Kidney epithelial cell (primary cell): ENCODE data around the gene ULK4. TPM values are rescaled to one million over a fixed set of nuclear protein-coding genes. Genes with fewer than 3 reads are reported as not detected.
A peak's percentile ranks its signal among the peaks of the same experiment; 100 is the strongest.

Source experiments
- DNase-seq: peaks from one replicate; pipeline ENCODE4 v3.0.0-alpha.2; 2010; ENCODE audit warnings: low read depth
- H3K27me3 ChIP-seq: 2 replicates; pipeline ENCODE4 v1.6.0; 2011; ENCODE audit warnings: low read length; ENCODE audit not compliant: control insufficient read depth, insufficient read depth
- H3K36me3 ChIP-seq: 2 replicates; pipeline ENCODE4 v1.5.1; 2011; ENCODE audit warnings: low read length; ENCODE audit not compliant: control insufficient read depth, insufficient read depth
- H3K4me3 ChIP-seq: 2 replicates; pipeline ENCODE4 v1.5.1; 2011; ENCODE audit warnings: low read depth, mild to moderate bottlenecking, control low read depth, low read length
- CTCF ChIP-seq: IDR thresholded peaks from 2 replicates; pipeline ENCODE4 v1.5.1; 2011; ENCODE audit warnings: mild to moderate bottlenecking, moderate library complexity, low read length, control low read depth, inconsistent platforms; ENCODE audit not compliant: insufficient read depth, poor library complexity, severe bottlenecking
- total RNA-seq: library from RNA; depleted of rRNA; stranded (reverse); fragments of >200 nt; gene quantifications from 2 replicates; pipeline ENCODE4 v1.2.3, GENCODE V29; 2015

Gene ULK4
- total RNA-seq, 1 donor from 2014 or later: 18.3 TPM

- H3K27me3 ChIP-seq: no peaks in the 10 kb centered on the region
- no peak overlapping the region for H3K4me3 ChIP-seq
- no peaks in the 10 kb centered on the region for H3K36me3 ChIP-seq
- no peak for DNase-seq
- TF ChIP-seq CTCF: no peak
Measured at GRCh38 chr3:41955192-41955591, 6.7 kb downstream of the ULK4 start.

- no peak overlapping the region for H3K4me3 ChIP-seq
- TF ChIP-seq CTCF: no peak
- no peaks in the 10 kb centered on the region for H3K36me3 ChIP-seq
- no peak for DNase-seq
- H3K27me3 ChIP-seq: no peaks in the 10 kb centered on the region
Measured at GRCh38 chr3:41943311-41943843, 18.5 kb downstream of the ULK4 start.

GRCh38 chr3:41940393-41940792, 21.5 kb downstream of the ULK4 start:
- Histone ChIP-seq H3K27me3 (no peaks in the 10 kb centered on the region), H3K4me3 (no peak overlapping the region), H3K36me3 (no peaks in the 10 kb centered on the region)
- no peak for DNase-seq
- TF ChIP-seq CTCF: no peak

- H3K36me3 ChIP-seq: no peaks in the 10 kb centered on the region
- TF ChIP-seq CTCF: no peak
- DNase-seq: no peak
- H3K27me3 ChIP-seq: no peaks in the 10 kb centered on the region
- no peak overlapping the region for H3K4me3 ChIP-seq
Measured at GRCh38 chr3:41936384-41936783, 25.5 kb downstream of the ULK4 start.

GRCh38 chr3:41933154-41933676, 28.7 kb downstream of the ULK4 start:
- DNase-seq: peak; percentile 32
- Histone ChIP-seq H3K36me3 (no peaks in the 10 kb centered on the region), H3K27me3 (no peaks in the 10 kb centered on the region), H3K4me3 (no peak overlapping the region)
- TF ChIP-seq CTCF: no peak

- no peak for TF ChIP-seq CTCF
- H3K36me3 ChIP-seq: no peaks in the 10 kb centered on the region
- H3K27me3 ChIP-seq: no peaks in the 10 kb centered on the region
- no peak overlapping the region for H3K4me3 ChIP-seq
- peak; percentile 14 for DNase-seq
Measured at GRCh38 chr3:41932464-41932863, 29.4 kb downstream of the ULK4 start.
